Body of pancreas (tissue), 4 donors: ENCODE results near the gene DTX3L.
A peak's percentile ranks its signal among the peaks of the same experiment; 100 is the strongest.

ENCODE experiments used
- CTCF ChIP-seq, 7 experiments: fragments of 450-650 bp in 4 of 7; fragments of 200-600 bp in 3 of 7; sonication (generic) in 3 of 7; IDR thresholded peaks; one replicate each; pipeline ENCODE4 v1.5.1; 2016 to 2019; ENCODE audit warnings: antibody characterized with exemption in 7 of 7
- POLR2A ChIP-seq, 3 donors: fragments of 450-650 bp; IDR thresholded peaks; one replicate each; pipeline ENCODE4 v1.6.1; 2016; ENCODE audit warnings: antibody characterized with exemption in 3 of 3, mild to moderate bottlenecking in 2 of 3

DNA sequence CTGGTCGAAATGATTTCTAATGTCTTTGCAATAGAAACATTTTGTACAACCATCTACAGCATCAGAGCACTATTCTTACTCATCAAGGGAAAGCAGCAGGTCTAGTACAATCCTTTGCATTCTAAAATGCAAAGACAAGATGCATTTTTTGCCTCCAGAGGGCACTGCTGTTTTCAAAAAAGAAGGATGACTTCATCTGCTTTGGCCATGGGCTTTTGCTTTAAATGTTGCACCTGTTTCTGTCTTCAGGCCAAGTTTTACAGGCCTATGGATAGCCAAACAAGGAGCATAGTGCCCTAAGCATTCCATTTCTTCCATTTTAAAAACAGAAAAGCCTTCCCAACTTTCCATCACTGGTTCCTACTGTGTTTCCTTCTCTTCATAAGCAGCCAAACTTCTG lies 3.5 kb upstream of the DTX3L start:
- TF ChIP-seq POLR2A (IDR thresholded peaks at IDR 0.05) (no peak), CTCF (IDR thresholded peaks at IDR 0.05) (peak in 6 of 7 experiments; percentile 48 to 85 (median 79))
